Lower leg skin (tissue), 3 donors: ENCODE measurements around the gene ANXA6.

Experiments
- POLR2A ChIP-seq, 2 donors: fragments of 450-650 bp; IDR thresholded peaks; one replicate each; pipeline ENCODE4 v1.6.1; 2016 to 2017; ENCODE audit warnings: antibody characterized with exemption in 2 of 2, mild to moderate bottlenecking in 1 of 2, moderate library complexity in 1 of 2
- TF ChIP-seq, protein P1 (sequence below), 3 donors: fragments of 450-650 bp; IDR thresholded peaks; one replicate each; pipeline ENCODE4 v1.5.1; 2016; ENCODE audit warnings: antibody characterized with exemption in 3 of 3, mild to moderate bottlenecking in 3 of 3, moderate library complexity in 2 of 3

DNA sequence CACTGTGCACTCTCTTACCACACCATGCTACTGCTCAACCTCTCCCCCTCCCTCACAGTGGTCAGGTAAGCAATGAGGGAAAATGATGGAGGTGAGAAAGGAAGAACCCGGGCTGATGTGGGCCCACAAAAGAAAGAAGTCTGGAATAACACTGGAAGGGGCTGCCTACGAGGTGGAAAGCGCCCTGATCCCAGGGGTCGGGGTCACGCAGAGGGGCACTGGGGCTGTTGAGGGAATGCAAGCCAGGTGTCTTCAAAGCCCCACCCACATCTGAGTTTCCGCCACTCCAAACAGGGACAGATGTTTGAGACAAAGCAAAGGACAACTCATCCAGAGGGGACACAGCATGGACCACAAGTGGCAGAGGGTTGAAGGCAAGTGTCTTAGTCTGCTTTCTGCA is 81.0 kb downstream of the ANXA6 start:
- TF ChIP-seq, protein P1, sequence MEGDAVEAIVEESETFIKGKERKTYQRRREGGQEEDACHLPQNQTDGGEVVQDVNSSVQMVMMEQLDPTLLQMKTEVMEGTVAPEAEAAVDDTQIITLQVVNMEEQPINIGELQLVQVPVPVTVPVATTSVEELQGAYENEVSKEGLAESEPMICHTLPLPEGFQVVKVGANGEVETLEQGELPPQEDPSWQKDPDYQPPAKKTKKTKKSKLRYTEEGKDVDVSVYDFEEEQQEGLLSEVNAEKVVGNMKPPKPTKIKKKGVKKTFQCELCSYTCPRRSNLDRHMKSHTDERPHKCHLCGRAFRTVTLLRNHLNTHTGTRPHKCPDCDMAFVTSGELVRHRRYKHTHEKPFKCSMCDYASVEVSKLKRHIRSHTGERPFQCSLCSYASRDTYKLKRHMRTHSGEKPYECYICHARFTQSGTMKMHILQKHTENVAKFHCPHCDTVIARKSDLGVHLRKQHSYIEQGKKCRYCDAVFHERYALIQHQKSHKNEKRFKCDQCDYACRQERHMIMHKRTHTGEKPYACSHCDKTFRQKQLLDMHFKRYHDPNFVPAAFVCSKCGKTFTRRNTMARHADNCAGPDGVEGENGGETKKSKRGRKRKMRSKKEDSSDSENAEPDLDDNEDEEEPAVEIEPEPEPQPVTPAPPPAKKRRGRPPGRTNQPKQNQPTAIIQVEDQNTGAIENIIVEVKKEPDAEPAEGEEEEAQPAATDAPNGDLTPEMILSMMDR (IDR thresholded peaks at IDR 0.05) = no peak
- TF ChIP-seq POLR2A (IDR thresholded peaks at IDR 0.05) = no peak
